Activated naive CD8-positive, alpha-beta T cell treated with anti-CD3 and anti-CD28 coated beads, Interleukin-2, amount 50 U/mL, for 24 hours (primary cell): ENCODE data around the gene CTNNA3.
"Not testable (repeated sequence)": the region's sequence is repeated elsewhere in the genome, so short reads cannot be mapped to it uniquely, and the experiment has no call there.

Experiments used
- ATAC-seq: fragments of 150-1000 bp; cut with Tn5 transposase; one replicate; pipeline ENCODE4 v1.10.0; 2021
- DNase-seq: peaks from one replicate; pipeline ENCODE4 v3.0.0; 2021
- H3K27ac Mint-ChIP-seq: one replicate; pipeline ENCODE4 v1.8.0; 2021; ENCODE audit warnings: mild to moderate bottlenecking, mixed read lengths
- H3K27me3 Mint-ChIP-seq: one replicate; pipeline ENCODE4 v1.8.0; 2021; ENCODE audit warnings: mixed read lengths
- H3K36me3 Mint-ChIP-seq: one replicate; pipeline ENCODE4 v1.8.0; 2021; ENCODE audit warnings: low read depth, mixed read lengths
- H3K4me1 Mint-ChIP-seq: one replicate; pipeline ENCODE4 v1.8.0; 2021; ENCODE audit warnings: mixed read lengths
- H3K4me3 Mint-ChIP-seq: one replicate; pipeline ENCODE4 v1.8.0; 2021; ENCODE audit warnings: mild to moderate bottlenecking, moderate library complexity, mixed read lengths
- H3K9me3 Mint-ChIP-seq: one replicate; pipeline ENCODE4 v1.8.0; 2021; ENCODE audit warnings: mixed read lengths

Gene CTNNA3

DNA sequence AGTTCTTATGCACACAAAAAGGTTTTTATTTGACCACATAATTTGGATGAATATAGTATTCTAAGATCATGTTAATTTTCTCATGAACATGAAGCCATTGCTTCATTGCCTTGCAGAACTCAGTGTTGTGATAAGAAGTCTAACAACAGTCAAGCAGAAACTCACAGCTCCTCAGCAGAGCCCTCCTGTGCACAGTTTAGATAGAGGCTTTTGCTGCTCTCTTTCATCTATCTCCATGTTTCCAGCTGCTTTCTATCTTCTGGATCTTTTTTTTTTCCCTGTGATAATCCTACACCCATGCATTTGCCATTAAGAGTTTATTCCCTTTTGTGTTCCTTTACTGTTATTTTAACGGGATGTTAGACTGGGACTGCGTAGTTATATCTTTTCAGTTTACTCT lies 1327.8 kb downstream of the CTNNA3 start:
- Mint-ChIP-seq H3K36me3 (no peaks in the 10 kb centered on the region), H3K4me1 (no peaks in the 10 kb centered on the region), H3K27me3 (no peaks in the 10 kb centered on the region), H3K27ac (no peak overlapping the region), H3K4me3 (no peak overlapping the region), H3K9me3 (peaks cover 13% of the 10 kb centered on the region)
- ATAC-seq (no peak), DNase-seq (no peak)

DNA sequence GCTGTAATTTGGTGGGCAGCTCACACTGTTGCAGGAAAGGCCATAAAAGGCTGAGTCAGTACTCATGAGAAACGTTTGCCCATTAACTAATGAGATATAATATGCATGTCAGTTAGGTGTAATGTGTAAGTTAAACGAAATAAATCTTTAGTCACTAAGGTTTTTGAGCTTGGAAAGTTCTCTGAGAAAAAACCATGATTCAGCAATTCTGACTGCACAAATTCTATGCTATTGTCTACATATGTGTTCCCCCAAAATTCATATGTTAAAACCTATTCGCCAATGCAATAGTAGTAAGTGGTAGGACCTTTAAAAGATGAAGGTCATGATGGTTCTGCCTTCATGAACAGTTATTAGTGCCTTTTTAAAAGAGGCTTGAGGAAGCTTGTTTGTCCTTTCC lies 1329.8 kb downstream of the CTNNA3 start:
- Mint-ChIP-seq H3K4me1 (no peaks in the 10 kb centered on the region), H3K27ac (no peak overlapping the region), H3K36me3 (no peaks in the 10 kb centered on the region), H3K27me3 (no peaks in the 10 kb centered on the region), H3K4me3 (no peak overlapping the region), H3K9me3 (peaks cover 10% of the 10 kb centered on the region)
- no peak for DNase-seq
- ATAC-seq, result no peak

DNA sequence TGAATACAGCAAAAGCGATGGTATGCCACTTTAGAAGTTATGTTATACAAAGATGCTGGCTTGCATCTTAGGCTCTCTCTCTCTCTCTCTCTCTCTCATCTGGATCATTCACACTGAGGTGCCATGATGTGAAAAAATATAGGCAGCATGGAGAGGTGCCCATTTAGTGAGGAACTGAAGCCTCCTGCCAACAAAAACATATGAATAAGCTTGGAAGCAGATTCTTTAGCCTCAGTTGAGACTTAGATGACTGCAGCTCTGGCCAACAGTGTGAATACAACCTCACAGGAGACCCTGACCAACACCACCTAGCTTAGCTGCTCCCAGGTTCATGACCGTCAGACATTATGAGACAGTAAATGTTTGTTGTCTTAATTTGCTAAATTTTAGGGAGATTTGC lies 1330.3 kb downstream of the CTNNA3 start:
- Mint-ChIP-seq H3K27me3 (no peaks in the 10 kb centered on the region), H3K27ac (no peak overlapping the region), H3K4me3 (no peak overlapping the region), H3K4me1 (no peaks in the 10 kb centered on the region), H3K36me3 (no peaks in the 10 kb centered on the region), H3K9me3 (peaks cover 10% of the 10 kb centered on the region)
- no peak for DNase-seq
- no peak for ATAC-seq

DNA sequence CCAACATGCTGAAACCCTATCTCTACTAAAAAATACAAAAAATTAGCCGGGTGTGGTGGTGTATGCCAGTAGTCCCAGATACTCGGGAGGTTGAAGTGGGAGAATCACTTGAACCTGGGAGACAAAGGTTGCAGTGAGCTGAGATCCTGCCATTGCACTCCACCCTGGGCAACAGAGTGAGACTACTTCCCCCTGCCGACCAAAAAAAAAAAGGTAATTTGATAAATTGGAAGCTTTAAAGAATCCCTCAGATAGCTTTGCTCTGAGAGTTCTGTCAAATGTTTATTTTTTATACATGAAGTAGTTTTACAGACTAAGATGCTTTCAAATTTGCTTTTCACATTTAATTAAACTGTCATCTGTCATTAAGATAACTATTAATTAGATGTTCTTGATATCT lies 1333.5 kb downstream of the CTNNA3 start:
- Mint-ChIP-seq H3K4me3 (no peak overlapping the region), H3K4me1 (no peaks in the 10 kb centered on the region), H3K36me3 (no peaks in the 10 kb centered on the region), H3K27me3 (no peaks in the 10 kb centered on the region), H3K9me3 (peaks cover 10% of the 10 kb centered on the region), H3K27ac (no peak overlapping the region)
- ATAC-seq (no peak), DNase-seq (no peak)

DNA sequence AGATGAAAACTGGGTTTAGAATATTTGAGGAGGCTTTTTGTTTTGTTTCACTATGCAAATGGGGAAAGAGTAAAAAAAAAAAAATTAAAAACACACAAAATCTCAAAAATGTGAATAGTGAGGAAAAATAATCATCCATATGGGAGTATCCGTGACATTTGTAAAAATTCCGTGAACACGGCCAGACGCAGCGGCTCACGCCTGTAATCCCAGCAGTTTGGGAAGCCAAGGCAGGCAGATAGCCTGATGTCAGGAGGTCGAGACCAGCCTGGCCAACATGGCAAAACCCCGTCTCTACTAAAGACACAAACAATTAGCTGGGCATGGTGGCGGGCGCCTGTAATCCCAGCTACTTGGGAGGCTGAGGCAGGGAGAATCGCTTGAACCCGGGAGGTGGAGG lies 1342.2 kb downstream of the CTNNA3 start:
- H3K9me3 Mint-ChIP-seq, H3K27ac Mint-ChIP-seq, H3K27me3 Mint-ChIP-seq, H3K4me3 Mint-ChIP-seq, DNase-seq, H3K4me1 Mint-ChIP-seq, H3K36me3 Mint-ChIP-seq, ATAC-seq: not testable (repeated sequence)

DNA sequence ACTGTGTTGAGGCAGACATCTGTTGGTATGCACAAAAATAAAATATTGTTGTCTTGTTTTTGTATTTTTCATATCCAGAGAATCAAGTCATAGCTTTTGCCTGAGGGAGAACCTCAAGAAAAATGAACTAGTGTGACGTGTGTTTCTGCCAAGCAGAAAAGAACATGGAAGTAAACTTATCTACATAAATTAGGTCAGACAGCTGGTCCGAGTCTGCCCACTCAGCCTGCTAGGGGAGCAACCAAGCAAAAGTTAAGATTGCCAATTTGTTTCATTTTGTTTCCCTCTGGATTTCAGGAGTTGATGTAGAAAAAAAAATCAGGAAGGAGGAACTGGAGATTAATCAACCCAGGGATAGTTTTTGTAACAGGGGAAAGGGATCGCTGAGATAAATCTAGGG lies 1342.6 kb downstream of the CTNNA3 start:
- Mint-ChIP-seq H3K9me3 (peaks cover 8% of the 10 kb centered on the region), H3K27ac (no peak overlapping the region), H3K4me3 (no peak overlapping the region), H3K36me3 (no peaks in the 10 kb centered on the region), H3K4me1 (no peaks in the 10 kb centered on the region), H3K27me3 (no peaks in the 10 kb centered on the region)
- DNase-seq, result no peak
- no peak for ATAC-seq

DNA sequence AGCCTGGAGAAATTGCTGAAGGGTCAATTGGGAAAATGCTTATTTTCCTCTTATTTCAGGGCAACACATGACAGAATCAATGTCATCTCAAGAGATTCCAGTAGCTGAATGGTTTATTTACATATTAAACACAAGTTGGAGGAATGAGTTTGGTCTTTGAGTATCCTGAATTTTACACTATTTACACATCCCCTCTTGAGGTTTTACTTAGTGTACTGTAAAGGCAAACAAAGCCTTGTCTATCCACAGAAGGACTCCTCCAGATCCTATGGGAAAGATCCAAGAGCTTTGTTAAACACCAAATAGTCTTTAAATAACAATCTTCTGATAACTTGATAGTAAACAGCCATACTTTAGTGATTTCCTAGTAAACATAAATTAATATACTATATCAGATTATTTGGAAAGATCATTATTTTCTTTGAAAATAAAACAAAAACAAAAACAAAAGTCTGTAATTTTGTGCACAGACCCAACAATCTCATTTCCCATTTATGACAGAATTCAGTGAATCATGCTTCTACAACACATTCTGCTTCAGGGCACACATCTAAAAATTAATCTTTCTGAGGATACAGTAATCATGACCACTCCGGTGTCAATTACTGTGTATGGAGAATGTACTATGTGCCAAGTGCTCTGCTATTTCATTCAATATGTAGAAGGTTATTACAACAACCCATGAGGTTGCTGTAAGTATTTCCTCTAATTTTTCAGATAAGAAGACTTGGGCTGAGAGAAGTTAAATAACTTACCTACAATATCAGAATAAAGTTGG lies 1345.2 kb downstream of the CTNNA3 start:
- Mint-ChIP-seq H3K4me3 (no peak overlapping the region), H3K27me3 (no peaks in the 10 kb centered on the region), H3K27ac (no peak overlapping the region), H3K36me3 (no peaks in the 10 kb centered on the region), H3K9me3 (peaks cover 13% of the 10 kb centered on the region), H3K4me1 (no peaks in the 10 kb centered on the region)
- DNase-seq, result no peak
- no peak for ATAC-seq

DNA sequence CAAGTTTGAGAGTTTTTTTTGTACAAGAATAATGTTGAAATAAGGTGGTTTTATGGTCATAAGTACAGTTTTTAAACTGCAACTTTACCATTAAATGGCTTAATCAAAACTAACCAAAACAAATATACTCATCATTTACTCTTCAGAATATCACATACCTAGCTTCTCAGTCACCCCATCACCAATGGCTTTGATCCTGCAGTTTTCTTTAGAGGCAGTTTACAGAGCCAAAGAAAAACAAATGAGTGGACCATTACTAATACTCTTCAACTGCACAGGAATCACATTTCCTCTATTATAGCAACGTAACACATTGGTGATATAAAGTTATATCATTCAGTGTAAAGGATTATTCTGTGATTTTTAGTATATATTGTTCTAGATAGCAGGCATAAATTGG lies 1346.3 kb downstream of the CTNNA3 start:
- Mint-ChIP-seq H3K27me3 (no peaks in the 10 kb centered on the region), H3K27ac (no peak overlapping the region), H3K36me3 (no peaks in the 10 kb centered on the region), H3K4me3 (no peak overlapping the region), H3K4me1 (no peaks in the 10 kb centered on the region), H3K9me3 (peaks cover 13% of the 10 kb centered on the region)
- ATAC-seq (no peak), DNase-seq (no peak)

DNA sequence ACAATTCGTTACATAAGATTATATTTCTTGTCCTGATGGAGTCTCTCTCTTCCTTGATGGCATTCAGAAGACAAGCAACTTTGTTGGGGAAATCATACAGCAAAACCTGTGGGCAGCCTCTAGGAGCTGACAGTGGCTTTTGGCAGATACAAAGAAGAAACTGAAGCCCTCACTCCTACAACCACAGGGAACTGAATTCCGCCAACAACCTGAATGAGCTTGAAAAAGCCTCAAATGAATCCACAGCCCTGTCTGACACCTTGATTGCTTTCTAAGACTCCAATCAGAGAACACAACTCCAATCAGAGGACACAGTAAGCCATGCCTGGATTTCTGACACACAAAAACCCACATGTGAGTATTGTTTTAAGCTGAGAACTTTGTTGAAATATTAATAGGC lies 1346.9 kb downstream of the CTNNA3 start:
- DNase-seq (no peak), ATAC-seq (no peak)
- H3K4me1 Mint-ChIP-seq, result no peaks in the 10 kb centered on the region
- H3K27ac Mint-ChIP-seq, result no peak overlapping the region
- no peak overlapping the region for H3K4me3 Mint-ChIP-seq
- peaks cover 17% of the 10 kb centered on the region for H3K9me3 Mint-ChIP-seq
- H3K36me3 Mint-ChIP-seq, result no peaks in the 10 kb centered on the region
- no peaks in the 10 kb centered on the region for H3K27me3 Mint-ChIP-seq

DNA sequence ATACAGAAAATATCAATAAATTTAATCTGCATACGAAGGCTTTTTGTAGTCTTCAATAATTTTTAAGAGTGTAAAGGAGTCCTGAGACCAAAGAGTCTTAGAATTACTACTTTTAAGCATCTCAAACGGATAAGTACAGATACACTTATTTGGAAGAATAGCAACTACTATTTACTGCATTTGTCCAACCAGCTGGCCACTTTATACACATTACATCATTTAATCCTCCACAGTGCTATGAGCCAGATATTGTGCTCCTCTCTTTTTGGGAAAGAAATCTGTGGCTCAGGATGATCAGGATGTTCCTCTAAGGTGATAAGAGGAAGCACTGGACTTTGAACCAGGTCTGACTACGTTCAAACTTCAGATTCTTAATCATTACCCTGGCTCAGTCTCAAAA lies 1358.8 kb downstream of the CTNNA3 start:
- ATAC-seq (no peak), DNase-seq (no peak)
- Mint-ChIP-seq H3K4me3 (no peak overlapping the region), H3K27ac (no peak overlapping the region), H3K36me3 (no peaks in the 10 kb centered on the region), H3K27me3 (no peaks in the 10 kb centered on the region), H3K9me3 (peaks cover 11% of the 10 kb centered on the region), H3K4me1 (no peaks in the 10 kb centered on the region)

DNA sequence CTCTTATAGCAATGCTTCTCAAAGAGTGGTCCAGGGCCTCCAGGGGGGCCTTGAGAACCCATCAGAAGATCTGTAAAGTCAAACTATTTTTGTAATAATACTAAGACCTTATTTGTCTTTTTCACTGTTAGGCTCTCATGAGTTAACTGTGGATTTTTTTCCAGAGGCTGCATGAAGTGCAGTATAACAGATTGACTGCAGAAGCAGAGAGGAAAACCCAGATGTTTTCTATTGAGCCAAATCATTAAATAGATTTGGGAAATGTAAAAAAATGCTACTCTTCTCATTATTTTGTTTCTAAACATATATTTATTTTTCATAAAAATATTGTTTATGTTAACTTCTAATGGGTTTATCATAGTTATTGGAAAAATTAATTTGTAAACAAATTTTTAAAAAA lies 1359.2 kb downstream of the CTNNA3 start:
- no peak overlapping the region for H3K4me3 Mint-ChIP-seq
- no peaks in the 10 kb centered on the region for H3K36me3 Mint-ChIP-seq
- peaks cover 11% of the 10 kb centered on the region for H3K9me3 Mint-ChIP-seq
- no peaks in the 10 kb centered on the region for H3K27me3 Mint-ChIP-seq
- no peak for ATAC-seq
- DNase-seq, result no peak
- H3K4me1 Mint-ChIP-seq, result no peaks in the 10 kb centered on the region
- H3K27ac Mint-ChIP-seq, result no peak overlapping the region

DNA sequence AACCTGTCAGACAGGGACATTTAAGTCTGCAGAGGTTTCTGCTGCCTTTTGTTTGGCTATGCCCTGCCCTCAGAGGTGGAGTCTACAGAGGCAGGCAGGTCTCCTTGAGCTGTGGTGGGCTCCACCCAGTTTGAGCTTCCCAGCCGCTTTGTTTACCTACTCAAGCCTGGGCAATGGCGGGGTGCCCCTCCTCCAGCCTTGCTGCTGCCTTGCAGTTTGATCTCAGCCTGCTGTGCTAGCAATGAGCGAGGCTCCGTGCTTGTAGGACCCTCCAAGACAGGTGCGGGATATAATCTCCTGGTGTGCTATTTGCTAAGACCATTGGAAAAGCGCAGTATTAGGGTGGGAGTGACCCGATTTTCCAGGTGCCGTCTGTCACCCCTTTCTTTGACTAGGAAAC lies 1360.2 kb downstream of the CTNNA3 start:
- DNase-seq, ATAC-seq, H3K27me3 Mint-ChIP-seq, H3K4me3 Mint-ChIP-seq, H3K36me3 Mint-ChIP-seq, H3K27ac Mint-ChIP-seq, H3K4me1 Mint-ChIP-seq: not testable (repeated sequence)
- peaks cover 11% of the 10 kb centered on the region for H3K9me3 Mint-ChIP-seq

DNA sequence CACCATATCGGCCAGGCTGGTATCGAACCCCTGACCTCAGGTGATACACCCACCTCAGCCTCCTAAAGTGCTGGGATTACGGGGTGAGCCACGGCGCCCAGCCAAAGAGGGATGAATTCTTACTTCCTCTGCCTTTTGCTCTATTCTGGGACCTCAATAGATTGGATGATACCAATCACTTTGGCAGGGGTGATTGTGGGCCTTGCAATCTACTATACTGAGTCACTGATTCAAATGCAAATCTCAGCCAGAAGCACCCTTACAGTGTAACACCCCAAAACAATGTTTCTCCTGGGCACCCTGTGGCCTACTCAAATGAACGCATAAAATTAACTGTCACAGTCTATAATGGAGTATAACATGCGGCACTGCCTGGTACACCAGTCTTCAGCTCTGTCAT lies 1366.8 kb downstream of the CTNNA3 start:
- DNase-seq (no peak), ATAC-seq (no peak)
- no peaks in the 10 kb centered on the region for H3K36me3 Mint-ChIP-seq
- H3K9me3 Mint-ChIP-seq, result no peaks in the 10 kb centered on the region
- H3K27me3 Mint-ChIP-seq, result no peaks in the 10 kb centered on the region
- no peak overlapping the region for H3K4me3 Mint-ChIP-seq
- no peaks in the 10 kb centered on the region for H3K4me1 Mint-ChIP-seq
- H3K27ac Mint-ChIP-seq, result no peak overlapping the region

DNA sequence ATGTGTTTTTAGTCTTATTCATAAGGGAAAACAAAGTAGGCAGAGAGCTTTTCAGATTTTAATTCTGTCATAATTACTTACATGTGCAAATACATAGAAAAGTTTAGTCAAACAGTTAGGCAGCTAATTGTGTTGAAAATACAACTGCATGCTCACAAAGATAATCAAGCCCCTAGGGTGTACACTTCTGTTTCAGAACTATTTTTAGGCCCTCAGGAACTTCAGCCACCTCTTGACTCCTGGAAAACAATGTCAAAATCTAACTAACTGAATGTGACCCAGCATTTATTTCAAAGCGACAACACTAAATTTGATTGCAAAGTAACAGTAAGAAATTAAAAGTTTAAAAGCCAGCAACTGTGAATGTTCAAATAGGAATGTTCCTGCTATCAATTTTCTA lies 1369.1 kb downstream of the CTNNA3 start:
- no peaks in the 10 kb centered on the region for H3K27me3 Mint-ChIP-seq
- no peak overlapping the region for H3K27ac Mint-ChIP-seq
- no peaks in the 10 kb centered on the region for H3K36me3 Mint-ChIP-seq
- no peaks in the 10 kb centered on the region for H3K9me3 Mint-ChIP-seq
- ATAC-seq (no peak), DNase-seq (no peak)
- no peak overlapping the region for H3K4me3 Mint-ChIP-seq
- no peaks in the 10 kb centered on the region for H3K4me1 Mint-ChIP-seq

DNA sequence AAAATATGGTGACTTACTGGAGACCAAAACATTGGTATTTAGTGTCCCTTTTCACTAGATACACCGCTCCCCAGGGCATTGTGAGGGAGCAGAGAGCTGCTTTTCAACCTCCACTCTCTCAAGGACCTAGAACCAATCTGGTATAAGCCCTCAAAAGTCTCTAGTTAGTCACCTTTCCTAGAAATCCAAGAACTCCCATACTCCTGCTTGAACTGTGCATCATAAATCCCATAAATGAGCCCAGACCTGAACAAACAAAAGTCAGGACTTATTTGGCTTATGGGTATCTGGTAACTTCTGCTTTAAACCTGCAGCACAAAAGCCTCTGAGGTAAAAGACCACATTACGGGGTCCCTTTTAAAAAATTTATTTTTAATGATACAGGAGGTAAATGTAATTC lies 1373.2 kb downstream of the CTNNA3 start:
- H3K27me3 Mint-ChIP-seq, result no peaks in the 10 kb centered on the region
- no peaks in the 10 kb centered on the region for H3K36me3 Mint-ChIP-seq
- no peak overlapping the region for H3K4me3 Mint-ChIP-seq
- no peak for DNase-seq
- H3K27ac Mint-ChIP-seq, result no peak overlapping the region
- no peaks in the 10 kb centered on the region for H3K9me3 Mint-ChIP-seq
- no peaks in the 10 kb centered on the region for H3K4me1 Mint-ChIP-seq
- ATAC-seq, result no peak
